22Rv1 (cell line): ENCODE data around the gene TPK1.

Source experiments
- ZFX ChIP-seq: fragments of 450-650 bp; IDR thresholded peaks from 2 replicates; pipeline ENCODE4 v1.6.1; 2017; ENCODE audit warnings: antibody characterized with exemption, borderline replicate concordance
- TF ChIP-seq, protein P1 (sequence below): fragments of 450-650 bp; IDR thresholded peaks from 2 replicates; pipeline ENCODE4 v1.5.1; 2017; ENCODE audit warnings: mild to moderate bottlenecking

- TF ChIP-seq, protein P1, sequence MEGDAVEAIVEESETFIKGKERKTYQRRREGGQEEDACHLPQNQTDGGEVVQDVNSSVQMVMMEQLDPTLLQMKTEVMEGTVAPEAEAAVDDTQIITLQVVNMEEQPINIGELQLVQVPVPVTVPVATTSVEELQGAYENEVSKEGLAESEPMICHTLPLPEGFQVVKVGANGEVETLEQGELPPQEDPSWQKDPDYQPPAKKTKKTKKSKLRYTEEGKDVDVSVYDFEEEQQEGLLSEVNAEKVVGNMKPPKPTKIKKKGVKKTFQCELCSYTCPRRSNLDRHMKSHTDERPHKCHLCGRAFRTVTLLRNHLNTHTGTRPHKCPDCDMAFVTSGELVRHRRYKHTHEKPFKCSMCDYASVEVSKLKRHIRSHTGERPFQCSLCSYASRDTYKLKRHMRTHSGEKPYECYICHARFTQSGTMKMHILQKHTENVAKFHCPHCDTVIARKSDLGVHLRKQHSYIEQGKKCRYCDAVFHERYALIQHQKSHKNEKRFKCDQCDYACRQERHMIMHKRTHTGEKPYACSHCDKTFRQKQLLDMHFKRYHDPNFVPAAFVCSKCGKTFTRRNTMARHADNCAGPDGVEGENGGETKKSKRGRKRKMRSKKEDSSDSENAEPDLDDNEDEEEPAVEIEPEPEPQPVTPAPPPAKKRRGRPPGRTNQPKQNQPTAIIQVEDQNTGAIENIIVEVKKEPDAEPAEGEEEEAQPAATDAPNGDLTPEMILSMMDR, result no peak
- TF ChIP-seq ZFX, result no peak
Measured at GRCh38 chr7:144510621-144511020, 325.2 kb downstream of the TPK1 start.
